NCI-H1092 (cell line): ENCODE results near the gene NR1H2.
A peak's percentile ranks its signal among the peaks of the same experiment; 100 is the strongest.
"Not testable (repeated sequence)": the region's sequence is repeated elsewhere in the genome, so short reads cannot be mapped to it uniquely, and the experiment has no call there.

Experiments used
- DNase-seq: peaks from one replicate; lab custom pipeline; 2025; lab: John Stamatoyannopoulos, UW

Gene NR1H2

DNA sequence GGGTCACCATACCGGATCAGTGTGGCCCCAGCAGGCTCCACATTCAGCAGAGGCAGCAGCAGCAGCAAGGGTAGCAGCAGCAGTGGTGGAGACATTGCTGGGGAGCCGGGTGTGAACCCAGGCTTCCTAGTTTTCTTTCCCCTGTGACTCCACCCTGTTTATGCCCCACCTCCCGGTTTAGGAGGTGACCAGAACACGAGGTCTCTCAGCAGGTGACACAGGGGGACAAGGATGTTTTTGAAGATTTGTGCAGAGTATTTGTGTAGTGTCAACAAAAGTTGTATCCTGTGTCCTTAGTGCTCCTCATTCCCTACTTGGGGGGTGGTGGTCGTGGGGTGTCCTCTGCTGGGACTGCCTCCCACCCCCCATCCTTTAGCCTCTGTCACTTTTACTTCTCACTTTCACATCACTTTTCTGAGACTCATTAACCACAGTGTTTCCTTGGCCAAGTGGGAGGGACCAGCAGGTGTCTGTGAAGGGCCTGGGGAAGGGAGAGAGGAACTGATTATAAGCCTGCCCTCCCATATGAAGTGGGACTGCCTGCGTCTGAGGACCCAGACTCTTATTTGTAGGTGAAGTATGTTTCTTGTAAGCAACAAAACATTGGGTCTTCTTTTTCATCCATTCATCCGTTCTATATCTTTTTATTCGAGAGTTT, 31.5 kb upstream of the NR1H2 start:
- no peak for DNase-seq

DNA sequence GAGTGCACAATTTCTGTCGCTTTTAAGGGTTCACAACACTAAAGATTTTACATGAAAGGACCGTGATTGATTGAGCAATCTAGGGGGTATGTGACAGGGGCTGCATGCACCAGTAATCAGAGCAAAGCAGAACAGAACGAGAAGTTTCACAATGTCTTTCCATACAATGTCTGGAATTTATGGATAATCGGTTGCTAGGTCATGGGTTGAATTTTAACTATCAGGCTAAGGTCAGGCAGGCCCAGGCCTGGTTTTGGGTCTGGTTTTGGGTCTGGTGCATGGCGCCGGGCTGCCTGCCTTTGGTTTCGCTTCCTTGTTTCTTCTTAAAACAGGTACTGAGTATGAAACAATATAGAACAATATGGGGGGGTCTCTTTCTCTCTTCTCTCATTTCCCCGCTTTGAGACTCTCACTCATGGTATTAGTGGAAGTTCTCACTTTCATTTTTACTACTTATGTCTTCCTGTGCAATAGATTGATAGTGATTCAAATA, 29.1 kb upstream of the NR1H2 start:
- DNase-seq, result not testable (repeated sequence)

DNA sequence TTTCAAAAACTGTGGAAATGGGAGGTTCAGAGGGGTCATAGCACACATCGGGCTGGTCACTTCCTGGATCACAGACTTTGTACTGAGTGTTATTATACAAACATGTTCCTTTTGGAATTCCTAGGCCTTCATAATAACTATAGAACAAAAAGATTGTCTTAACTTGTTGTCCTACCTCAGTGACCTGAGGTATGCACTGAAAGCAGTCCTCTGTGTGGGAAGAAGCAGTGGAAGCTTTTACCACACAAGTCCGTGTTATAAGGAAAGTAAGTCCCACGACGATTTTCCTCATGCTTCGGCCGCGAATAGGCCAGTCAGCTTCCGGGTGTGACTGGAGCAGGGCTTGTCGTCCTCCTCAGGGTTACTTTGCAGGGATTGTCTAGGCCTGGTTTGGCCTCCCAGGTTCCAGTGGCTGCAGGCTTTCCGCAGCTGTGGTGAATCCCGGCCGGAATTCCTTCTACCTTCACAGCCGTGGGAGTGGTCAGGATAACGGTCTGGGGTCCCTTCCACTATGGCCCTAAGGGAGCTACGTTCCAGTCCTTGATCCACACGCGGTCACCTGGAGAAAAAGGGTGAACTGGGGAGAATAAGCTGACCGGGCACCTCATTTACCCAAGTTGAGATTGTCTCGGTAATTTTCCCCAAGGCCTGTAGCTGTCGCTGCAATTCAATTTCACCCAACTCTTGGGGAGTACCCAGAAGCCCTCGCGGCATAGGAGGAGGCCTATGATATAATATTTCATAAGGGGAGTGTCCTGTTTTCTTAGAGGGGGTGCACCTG, 26.8 kb upstream of the NR1H2 start:
- DNase-seq, result no peak

DNA sequence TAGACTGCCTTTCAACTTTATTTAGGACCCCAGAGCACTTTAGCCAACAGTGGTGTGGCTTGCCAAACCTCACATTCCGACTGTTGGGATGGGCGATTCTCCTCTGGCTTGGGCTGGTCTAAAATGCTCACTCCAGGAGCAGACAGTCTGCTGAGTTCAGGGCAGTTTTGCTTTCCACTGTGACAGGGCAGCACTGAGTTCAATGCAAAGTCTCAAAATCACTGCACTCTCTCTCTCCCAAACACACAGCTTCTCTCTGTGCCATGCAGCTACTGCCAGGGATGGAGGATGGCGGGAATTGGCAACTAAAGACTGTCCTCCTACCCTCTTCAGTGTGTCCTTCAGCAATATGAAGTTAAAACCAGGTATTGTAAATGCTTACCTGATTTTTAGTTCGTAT, 24.0 kb upstream of the NR1H2 start:
- no peak for DNase-seq

DNA sequence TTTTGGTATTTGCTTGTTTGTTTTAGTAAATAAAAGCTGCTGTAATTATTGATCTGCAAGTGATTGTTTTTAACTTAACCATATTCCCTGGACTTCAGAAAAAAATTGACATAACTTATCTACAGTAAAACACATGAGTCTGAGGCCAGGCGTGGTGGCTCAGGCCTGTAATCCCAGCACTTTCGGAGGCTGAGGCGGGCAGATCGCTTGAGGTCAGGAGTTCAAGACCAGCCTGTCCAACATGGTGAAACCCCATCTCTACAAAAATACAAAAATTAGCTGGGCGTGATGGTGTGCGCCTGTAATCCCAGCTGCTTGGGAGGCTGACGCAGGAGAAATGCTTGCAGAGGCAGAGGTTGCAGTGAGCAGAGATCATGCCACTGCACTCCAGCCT, 22.8 kb upstream of the NR1H2 start:
- not testable (repeated sequence) for DNase-seq

DNA sequence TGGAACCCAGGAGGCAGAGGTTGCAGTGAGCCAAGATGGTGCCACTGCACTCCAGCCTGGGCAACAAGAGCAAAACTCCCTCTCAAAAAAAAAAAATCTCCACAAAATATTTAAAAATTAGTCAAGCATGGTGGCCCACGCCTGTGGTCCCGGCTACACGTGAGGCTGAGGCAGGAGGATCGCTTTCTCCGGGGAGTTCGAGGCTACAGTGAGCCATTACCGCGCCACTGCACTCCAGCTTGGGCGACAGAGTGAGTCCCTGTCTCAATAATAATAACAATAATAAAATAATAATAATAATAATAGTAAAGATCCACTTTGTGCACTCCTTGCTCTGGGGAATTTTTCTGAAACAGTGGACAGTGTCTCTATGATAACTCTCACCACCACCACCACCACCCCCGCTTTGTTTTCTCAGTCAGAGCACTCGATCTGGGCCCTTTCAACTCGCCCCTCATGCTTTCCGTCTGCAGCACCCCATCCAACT, 19.5 kb upstream of the NR1H2 start:
- DNase-seq, result no peak

DNA sequence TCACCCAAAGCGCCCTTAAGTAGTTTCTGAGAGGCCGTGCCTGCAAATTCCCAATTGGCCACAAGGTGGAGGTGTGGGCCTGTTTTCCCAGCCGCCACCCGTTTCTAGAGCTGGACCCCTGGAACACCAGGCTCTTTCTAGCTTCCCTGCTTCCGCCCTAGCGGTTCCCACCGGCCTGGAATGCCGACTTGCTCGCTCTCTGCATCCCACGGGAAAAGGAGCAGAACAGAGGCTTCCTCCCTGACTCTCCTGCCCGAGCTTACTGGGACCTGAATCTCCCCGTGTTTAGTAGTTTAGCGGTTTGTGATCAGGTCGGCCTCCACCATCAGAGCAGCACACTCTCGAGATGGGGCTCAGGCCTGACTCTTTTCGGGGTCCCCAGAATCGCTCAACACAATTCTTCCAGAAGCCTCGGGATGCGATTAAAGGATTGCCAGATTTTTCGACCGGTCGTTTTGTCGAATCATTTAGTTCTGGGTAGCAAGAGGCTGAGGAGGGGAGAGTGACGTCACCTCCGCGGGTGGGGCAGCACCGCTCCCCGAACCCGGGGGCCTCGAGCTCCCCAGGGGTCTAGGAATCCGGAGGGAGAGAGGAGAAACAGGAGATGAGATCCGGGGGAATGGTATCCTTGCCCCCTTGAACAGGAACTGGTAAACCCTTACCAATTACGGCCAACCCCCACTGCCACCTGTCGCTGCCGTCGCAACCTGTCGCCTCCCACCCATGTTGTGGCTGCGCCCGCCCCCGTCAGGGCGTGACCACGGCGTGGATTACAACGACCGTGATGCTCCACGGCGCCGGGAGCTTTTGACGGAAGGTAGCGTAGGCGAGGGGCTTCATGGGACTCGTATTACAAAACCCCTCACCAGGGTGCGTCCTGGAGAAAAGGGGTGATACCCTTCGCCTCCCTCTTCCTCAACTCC, 18.8 kb upstream of the NR1H2 start:
- DNase-seq, result peak; percentile 36

DNA sequence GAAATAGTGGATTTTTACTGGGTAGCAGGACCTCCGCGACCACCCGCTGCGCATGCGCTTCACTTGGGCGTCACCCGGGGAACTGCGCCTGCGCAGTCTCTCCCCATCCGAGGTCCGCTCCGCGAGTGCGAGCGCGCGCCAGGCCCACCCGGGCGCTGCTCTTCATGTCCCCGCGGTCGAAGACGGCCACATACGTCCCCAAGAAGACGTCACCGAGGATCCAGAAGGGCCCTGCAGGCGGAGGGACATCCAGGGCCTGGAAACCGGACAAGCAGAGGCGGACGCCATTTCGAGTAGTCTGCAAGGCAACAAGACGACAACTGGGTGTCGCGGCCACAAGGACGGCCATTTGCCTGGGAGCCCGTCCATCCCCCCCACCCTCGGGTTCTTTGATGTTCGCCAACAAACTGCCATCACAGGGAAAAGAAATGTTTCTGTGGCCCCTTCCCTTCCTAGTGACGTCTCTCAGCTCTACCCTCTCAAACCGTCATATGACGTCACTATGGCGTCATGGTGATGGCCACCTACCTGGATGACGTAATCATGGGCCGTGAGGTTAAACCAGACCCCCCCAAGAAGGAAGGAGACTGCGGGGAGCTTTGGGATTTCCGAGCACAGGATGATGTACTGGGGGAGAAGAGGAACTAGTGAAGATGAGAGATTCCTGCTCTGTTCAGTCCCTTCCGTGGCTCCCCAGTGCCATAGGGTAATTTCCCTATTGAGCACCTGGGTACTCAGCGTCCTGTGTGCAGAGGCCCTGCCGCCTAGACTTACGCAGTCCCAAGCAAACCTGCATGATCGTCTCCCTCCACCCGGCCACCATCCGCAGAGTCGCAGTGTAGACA, 17.6 kb upstream of the NR1H2 start:
- DNase-seq, result peak; percentile 18

DNA sequence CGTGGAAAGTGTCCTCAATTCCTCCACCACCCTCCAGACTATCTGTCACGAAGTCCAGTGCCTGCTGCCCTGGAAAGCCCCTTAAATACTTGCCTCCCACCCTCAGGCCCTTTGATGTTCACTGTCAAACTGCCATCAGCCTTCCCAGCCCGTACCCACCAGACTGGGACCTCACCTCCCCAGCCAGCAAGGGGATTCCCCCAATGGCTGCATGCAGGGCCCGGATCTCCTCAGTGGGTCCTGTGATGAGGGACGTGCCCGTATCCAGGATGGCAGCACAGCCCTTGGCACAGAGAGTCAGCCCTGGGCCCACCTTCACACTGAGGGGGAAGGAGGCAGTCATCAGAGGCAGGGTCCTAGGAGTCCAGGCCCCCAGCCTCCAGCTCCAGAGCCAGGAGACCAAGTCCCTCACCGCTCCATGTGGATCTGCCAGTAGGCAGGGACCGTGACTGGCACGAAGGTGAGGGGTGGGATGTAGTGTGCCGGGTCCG, 16.9 kb upstream of the NR1H2 start:
- DNase-seq, result no peak

DNA sequence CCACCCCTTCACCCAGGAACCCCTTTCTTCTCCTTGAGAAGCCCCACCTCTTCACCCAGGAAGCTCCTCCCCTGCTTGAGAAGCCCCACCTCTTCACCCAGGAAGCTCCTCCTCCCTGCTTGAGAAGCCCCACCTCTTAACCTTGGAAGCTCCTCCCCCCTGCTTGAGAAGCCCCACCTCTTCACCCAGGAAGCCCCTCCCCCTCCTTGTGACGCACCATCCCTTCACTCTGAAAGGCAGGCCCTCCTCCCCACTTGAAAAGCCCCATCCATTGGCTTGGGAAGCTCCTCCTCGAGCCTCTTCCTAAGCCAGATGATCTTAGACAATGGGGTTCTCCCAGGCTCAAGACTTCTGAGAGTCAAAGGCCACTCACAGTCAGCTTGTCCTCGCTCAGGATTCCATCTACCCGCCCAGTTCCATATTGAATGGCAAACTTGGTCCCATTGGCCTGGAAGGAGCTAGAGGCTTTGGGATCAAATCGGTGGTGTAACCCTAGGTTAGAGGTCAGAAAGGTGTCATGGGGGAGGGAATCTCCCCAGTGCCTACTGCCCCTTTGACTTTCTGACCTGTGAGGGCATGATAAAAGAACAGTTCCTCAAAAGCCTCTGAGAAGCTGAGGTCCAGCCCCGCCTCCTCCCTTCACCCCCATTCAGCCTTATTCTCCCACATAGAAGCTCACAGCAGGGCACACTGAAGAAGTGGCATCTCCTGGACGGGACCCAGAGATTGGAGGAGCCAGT, 14.8 kb upstream of the NR1H2 start:
- DNase-seq, result no peak

DNA sequence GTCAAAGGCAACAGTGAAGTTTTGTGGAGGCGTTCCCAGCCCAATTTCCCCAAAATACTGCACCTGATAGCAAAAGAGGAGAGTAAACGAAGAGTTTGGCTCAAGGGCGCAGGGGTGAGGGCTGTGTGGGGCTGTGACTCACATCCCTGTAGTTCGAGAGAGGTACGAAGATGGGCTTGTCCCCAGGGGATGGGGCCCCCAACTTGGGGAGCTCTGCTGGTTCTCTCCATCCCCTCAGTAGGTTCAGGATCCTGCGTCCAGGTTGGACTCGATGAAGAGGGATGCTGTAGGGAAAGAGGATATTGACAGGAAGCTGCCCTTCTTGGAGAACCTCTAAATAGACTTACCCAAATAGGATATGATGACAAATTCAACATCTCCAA, 14.2 kb upstream of the NR1H2 start:
- DNase-seq, result no peak

DNA sequence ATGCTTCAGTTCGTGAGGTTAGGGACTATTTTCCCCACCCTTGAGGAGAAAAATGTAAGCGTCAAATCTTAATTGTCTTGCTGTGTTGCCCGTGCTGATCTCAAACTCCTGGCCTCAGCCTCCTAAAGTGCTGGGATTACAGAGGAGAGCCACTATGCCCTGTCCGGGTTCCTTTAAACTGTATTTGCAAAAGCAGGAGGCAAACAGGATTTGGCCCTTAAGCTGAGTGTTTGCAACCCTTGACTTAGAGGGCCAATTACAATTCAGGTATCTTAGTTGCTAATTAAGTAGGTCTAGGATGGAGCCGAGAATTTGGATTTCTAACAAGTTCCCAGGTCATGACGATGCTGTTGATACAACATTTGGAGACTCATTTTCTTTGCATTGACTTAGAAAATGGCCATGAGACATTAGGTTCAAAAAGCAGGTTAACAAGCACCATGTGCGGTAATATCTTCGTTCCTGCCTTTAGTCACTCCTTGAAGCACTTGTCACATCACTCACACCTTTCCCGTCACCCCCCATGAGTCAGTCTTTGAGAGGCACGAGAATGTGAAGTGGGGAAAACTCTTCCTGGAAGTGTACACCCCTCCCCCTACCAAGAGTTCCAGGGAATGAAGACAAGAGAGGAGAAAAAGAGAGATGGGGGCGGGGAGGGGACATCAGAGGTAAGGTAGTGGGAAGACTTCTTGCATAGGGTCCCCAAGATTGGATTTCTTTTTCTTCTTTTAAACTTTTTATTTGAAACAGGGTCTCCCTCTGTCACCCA, 13.4 kb upstream of the NR1H2 start:
- DNase-seq, result no peak

DNA sequence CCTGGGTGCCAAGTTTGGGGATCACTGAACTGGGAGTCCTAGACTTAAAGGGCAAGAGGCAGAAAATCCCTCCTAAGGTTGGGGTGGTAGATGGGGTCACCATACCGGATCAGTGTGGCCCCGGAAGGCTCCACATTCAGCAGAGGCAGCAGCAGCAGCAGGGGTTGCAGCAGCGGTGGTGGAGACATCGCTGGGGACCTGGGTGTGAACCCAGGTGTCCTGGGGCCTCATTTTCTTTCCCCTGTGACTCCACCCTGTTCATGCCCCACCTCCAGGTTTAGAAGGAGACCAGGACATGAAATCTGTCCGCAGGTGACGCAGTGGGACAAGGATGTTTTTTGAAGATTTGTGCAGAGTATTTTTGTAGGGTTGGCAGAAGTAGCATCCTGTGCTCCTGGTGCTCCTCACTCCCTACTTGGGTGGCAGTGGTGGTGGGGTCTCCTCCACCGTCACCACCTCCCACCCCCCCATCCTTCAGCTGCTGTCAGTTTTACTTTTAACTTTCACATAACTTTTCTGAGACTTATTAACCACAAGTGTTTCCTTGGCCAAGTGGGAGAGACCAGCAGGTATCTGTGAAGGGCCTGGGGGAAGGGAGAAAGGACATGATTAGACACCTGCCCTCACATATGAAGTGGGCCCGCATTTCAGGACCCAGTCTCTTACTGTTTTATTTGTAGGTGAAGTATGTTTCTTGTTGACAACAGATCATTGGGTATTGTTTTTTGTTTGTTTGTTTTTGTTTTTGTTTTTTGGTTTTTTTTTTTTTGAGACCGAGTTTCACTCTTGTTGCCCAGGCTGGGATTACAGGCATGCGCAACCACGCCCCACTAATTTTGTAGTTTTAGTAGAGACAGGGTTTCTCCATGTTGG, 10.6 kb upstream of the NR1H2 start, which contains the start of gene NAPSA:
NAPSA (minus strand) TSS at position 206 of the 873 bp plus-strand sequence; CDS start at position 188, 18 bp downstream.
- DNase-seq, result no peak

DNA sequence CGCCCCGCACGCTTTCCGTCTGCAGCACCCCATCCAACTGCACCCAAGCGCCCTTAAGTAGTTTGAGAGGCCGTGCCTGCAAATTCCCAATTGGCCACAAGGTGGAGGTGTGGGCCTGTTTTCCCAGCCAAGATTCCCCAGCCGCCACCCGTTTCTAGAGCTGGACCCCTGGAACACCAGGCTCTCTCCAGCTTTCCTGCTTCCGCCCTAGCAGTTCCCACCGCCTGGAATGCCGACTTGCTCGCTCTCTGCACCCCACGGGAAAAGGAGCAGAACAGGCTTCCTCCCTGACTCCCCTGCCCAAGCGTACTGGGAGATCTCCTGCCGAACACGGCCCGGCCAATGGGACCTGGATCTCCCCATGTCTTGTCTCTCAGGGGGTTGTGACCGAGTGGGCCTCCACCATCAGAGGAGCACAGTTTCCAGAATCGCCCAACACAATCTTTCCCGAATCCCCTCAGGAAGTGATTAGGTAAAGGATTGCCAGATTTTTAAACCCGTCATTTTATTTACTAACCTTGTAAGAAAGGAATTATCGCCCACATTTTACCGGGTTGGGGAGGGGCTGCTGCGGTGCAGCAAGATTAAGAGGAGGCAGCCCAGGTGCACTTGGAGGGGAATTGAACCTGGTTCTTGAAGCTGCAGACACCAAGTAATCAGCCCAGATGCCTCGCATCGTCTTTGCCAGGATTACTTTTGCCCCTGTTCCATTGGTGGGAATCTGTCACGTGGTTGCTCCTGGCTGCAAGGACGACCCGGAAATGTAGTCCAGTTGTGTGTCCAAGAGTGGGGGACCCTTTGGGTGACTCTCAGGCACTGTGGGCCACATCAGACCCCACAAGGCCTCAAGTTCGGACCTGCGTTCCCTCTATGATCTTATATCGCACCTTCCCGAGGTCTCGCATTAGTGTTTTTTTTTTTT, 7.3 kb upstream of the NR1H2 start:
- DNase-seq, result peak; percentile 36

DNA sequence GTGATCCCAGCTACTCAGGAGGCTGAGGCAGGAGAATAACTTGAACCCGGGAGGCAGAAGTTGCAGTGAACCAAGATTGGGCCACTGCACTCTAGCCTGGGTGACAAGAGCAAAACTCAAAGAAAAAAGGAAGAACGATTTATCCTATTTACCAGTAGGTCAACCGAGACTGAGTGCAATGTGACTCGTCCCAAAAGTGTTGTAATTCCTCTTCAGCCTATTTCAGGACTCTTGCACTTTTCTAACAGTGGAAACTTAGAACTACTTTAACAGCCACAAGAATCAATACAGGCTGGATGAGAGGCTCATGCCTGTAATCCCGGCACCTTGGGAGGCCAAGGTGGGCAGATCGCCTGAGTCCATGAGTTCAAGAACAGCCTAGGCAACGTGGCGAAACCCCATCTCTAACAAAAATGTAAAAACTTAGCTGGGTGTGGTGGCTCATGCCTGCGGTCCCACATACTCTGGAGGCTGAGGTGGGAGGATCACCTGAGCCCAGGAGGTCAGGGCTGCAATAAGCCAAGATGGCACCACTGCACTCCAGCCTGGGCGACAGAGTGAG, 4.3 kb upstream of the NR1H2 start:
- DNase-seq, result no peak

DNA sequence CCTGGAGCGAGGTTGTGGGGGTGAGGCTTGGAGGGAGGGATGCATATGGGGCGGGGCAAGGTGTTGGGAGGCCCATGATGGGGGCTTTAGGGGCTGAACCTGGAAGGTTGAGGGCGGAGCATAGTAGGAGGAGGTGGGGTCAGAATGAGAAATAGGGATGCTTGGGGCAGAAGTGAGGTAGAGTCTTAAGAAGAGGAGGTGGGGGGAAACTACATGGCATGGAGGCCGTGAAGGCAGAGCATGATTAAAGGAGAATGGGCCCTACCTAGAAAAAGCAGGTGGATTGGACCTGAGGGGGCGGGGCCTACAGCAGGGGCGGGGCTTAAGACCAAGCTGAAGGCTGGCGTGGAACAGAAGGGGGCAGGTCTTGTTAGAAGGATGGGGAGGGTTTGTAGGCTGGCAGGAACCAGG, 799 bp downstream of the NR1H2 start:
- no peak for DNase-seq

DNA sequence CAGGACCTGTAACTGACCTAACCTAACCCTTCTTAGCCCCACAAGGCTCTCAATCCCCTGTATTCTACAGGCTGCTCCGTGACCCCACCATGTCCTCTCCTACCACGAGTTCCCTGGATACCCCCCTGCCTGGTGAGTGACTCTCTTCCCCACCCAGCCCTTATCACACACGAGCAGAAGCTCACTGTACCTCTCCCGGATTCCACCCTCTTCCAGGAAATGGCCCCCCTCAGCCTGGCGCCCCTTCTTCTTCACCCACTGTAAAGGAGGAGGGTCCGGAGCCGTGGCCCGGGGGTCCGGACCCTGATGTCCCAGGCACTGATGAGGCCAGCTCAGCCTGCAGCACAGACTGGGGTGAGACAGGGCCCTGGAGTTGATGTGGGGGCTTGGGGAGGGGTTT, 1.3 kb downstream of the NR1H2 start:
- DNase-seq, result no peak
